Lung microvascular endothelial cell (primary cell): Measurements from ENCODE around the gene SESN3. TPM values are rescaled to one million over a fixed set of nuclear protein-coding genes. Genes with fewer than 3 reads are reported as not detected.
"Not testable (repeated sequence)": the region's sequence is repeated elsewhere in the genome, so short reads cannot be mapped to it uniquely, and the experiment has no call there.

Source experiments
- DNase-seq, 2 donors: peaks; one replicate each; pipeline versions ENCODE4 v3.0.0 to v3.0.0-alpha.2; 2010; ENCODE audit warnings: low read depth in 2 of 2
- total RNA-seq: library from RNA; depleted of rRNA; stranded (reverse); fragments of >200 nt; gene quantifications from 2 replicates; pipeline ENCODE4 v1.2.1, GENCODE V29; 2014

The SESN3 gene
- total RNA-seq, 1 donor from 2014 or later = 51.2 TPM

DNA sequence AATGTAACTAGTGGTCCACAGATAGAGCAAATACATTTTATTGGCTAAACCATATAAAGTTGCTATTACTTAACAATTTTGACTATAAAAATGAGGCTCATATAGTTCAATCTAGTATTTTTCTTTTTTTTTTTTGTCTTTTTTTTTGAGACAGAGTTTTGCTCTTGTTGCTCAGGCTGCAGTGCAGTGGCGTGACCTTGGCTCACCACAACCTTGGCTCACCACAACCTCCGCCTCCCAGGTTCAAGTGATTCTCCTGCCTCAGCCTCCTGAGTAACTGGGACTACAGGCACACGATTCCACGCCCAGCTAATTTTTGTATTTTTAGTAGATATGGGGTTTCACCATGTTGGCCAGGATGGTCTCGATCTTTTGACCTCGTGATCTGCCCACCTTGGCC lies 3.9 kb downstream of the SESN3 start:
- not testable (repeated sequence) for DNase-seq

DNA sequence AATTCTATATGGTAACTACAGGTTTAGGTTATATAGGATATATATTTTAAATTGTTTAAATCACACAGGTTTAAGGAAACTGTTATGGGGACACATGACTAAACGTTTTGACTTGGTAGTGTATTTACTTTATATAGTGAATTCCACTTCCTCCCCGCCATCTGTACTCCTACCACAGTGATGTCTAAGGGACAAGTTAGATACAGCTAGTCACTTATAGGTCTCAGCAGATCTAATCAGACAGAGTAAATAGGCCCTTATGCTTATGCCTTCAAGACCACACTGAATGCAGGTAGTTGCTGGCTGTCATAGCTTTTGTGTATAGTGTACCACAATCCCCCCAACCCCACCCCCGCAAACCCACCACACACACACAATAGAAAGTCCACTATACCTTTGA lies 8.2 kb downstream of the SESN3 start:
- no peak for DNase-seq

DNA sequence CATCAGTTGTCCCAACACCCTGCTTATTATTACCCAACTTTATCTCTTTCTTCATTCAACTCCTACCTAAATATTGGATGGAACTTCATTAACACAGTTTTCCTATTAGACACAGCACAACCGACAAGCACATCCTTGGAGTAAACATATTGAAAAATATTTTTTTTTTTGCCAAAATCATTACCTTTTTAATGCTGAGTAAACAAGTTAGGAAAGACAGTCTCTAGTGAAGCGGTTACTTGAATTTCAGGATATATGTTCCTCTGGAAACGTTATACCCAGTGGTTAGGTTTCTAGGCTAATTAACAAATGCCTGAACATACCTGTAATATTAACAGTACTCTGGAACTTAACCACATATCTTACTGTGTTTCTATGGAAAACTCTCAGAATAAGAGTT lies 11.4 kb downstream of the SESN3 start:
- no peak for DNase-seq

DNA sequence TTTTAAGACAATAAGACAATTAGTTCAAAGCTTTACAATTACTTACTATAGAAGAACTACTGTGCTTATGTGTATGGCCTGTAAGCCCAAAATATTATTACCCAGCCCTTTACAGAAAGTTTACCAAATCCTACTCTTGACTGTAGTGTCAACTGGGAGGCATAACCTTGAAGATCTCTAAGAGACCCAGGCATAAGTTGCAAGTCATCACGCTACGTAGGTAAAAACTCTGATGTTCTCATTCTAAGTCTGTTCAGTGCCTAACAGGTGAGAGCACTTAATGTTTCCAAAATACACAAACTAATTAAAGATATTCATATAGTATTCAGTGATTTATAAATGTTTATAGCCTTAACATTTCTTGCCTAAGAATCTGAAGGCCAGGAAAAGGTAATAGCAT lies 12.9 kb downstream of the SESN3 start:
- no peak for DNase-seq

DNA sequence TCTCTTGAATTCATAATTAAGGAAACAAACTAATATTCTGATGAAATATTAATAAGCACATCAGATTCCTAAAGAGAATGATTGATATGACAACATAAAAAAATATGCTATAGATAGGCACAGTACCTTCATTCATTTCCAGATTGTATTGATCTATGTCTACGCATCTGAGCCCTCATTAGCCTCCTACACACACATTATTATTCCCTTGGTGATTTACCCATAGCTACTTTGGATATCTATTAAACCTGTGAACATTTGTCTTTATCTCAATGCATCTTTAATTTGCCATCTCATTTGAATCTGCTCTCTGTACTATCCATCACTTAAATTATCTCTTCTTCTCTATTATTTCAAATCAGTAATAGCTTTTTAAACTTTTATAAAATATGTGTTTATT lies 18.4 kb downstream of the SESN3 start:
- DNase-seq = no peak

DNA sequence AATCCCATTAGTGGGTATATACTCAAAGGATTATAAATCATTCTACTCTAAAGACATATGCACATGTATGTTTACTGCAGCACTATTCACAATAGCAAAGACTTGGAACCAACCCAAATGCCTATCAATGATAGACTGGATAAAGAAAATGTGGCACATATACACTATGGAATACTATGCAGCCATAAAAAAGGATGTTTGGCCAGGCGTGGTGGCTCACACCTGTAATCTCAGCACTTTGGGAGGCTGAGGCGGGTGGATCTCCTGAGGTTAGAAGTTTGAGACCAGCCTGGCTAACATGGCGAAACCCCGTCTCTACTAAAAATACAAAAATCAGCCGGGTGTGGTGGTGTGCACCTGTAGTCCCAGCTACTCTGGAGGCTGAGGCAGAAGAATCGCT lies 21.5 kb downstream of the SESN3 start:
- DNase-seq = not testable (repeated sequence)

DNA sequence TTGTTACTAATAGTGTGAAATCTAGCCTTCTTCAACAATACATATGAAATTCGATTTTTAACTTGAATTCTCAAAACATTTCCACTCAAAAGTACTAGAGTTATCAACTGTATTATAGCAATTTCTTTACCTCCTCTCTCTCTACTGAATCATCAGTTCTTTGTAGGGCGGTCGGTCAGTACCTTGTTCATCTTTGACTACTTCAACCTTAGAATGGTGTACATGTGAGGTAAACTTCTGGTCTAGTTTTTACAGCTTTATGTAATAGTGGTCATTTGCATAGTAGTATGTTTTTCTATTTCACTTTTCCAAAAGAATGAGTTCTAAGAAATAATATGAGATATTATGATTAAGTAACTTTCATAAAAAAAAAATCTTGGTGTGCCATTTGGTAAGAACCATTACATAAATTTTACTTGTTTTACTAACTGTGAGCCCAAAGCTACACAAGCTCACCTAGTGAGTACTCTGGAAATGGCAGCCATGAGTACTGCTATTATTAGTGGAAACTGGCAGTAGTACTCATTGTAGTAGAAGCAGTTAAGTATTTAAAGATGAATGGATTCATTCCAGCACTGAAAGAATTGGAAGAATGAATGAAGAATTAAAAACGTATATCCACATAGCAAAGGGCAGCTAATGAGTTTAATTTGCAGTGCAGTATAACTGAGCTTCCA lies 30.1 kb downstream of the SESN3 start:
- DNase-seq = no peak

DNA sequence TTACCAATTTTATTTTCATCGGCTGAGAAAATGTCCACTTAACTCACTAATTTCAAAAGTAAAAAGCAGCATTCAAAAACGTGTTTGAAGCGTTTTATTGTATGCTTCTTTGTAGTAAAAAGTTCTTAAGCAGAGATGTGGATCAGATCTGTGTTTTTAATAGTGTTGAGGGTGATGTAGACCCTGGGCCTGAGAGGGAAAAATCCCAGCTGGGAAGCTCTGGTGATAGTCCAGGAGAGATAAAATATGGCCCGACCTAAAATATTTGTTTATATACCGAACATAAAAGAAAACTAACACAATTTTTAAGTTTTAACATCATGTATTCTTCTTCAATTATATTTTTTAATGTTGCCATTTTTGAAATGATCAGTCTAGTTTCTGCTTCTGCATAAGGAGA lies 35.2 kb downstream of the SESN3 start:
- no peak for DNase-seq

DNA sequence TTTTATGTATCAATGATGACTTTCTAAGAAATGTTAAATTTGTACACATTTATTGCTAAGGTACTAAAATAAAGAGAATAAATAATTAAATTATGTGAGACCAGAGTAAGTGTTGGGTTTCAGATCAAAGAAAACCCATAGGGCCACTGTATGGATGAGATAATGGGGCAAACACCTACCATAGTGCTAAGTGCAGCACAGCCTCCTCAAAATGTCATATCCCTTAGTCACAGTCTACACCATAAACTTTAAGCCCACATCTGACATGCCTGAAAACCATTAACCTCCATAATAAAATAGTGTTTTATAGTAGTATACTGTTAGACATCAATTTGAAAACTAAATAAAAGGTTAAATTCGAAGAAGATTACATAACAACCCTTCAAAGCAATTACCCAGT lies 37.5 kb downstream of the SESN3 start:
- no peak for DNase-seq

DNA sequence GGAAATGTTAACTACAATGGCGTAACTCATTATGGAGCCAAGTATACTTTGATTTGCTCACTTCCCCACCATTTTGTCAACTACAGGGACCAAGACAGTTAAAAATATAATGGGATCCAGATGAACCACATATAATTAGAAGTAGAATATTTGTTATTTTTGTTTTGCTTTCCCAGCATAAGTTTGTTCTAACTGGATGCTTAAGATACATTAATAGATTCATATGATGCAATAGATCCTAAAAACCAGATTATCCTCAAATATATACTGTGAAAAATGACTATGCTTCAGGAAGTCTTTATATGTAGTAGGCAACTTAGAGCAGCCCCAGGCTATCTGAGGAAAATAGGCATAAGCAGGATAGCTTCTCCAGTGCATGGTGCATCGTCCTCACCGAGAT lies 38.3 kb downstream of the SESN3 start:
- no peak for DNase-seq

DNA sequence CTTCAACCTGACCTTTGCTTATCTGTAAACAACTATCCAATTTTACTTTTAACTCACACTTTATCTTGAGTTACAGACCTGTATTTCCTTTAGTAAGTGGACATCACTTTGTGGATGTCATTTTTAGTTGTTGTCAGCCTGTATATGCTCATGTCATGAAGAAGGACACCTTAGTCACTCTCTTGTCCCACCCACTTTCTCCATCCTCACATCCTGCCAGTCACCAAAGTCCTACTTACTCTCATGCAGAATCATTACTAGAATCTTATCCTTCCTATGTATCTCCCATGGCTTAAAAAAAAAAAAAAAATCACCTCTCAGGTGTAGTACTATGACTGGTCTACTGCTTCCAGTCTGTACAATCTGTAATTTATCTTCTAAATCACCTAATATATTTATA lies 43.3 kb downstream of the SESN3 start:
- no peak for DNase-seq

DNA sequence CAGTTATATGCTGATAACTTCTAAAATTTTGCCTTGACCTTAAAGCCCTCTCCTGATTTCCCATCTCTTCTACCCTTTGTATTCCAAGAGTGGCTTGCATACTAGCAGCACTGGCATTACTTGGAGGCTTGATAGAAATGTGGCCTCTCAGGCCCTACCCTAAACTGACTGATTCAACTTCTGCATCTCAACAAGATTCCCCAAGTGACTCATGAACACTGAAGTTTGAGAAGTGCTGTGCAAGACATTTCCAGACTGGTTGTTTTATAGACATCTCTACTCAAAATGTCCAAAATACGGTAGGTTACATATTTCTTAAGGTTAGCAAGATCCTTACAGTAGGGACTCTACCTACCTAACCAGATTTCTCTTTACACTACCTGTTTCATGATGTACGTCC lies 48.6 kb downstream of the SESN3 start:
- no peak for DNase-seq

DNA sequence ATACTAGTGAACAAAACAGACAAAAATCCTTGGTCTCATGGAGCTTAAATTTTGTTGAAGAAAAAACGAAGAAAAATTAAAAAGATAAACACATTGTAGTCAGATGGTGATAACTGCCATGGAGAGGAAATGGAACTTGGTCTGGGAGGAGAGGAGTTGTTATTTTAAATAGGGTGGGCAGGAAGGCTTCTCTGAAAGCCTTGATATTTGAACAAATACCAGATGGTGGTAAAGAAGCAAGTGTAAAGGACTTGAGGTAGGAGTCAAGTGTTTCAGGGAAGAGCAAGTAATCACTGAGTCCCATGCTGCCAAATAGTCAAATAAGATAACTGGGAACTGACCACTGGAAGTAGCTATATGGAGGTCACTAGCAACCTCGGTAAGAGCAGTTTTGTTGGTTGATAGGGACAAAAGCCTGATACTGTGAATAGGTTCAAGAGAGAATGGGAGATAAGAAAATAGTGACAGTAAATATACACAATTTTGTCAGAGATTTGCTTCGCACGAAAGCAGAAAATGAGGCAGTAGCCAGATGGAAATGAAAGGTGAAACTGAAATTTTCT lies 55.1 kb downstream of the SESN3 start:
- DNase-seq = no peak

DNA sequence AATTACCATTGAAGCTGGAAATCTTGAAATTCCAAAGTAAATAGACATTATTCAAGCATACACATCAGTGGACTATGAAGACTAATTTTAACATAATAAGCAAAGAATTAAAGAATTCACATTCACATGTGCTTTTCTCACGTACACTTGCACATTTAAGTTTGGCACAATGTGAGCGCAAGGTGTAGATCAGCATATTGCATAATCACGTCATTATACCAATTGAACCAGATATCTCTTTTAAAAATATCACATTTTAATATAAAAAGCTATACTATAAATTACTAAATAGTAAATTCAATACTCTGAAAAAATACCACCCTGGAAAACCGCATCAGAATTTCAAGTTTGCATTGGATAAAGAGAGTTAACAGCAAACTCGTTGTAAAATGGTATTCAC lies 60.7 kb downstream of the SESN3 start:
- no peak for DNase-seq

DNA sequence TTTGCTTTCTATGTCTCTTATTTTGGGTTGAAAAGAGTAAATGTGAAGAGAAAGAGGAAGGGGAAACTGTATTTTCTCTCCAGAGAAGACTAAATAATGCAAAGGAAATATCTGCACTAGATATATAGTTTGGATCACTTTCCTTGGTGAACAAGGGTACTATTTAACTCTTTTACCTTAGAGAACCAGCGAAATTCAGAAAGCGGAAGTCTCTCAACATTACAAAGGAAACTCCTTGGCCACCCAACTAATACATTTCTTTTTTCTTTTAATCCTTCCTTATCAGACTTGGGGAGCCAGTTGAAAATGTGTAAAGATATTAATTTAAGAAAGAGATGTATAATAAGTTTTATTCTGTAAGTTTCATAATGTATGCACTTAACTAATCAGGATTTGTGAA lies 64.2 kb downstream of the SESN3 start:
- DNase-seq = no peak

DNA sequence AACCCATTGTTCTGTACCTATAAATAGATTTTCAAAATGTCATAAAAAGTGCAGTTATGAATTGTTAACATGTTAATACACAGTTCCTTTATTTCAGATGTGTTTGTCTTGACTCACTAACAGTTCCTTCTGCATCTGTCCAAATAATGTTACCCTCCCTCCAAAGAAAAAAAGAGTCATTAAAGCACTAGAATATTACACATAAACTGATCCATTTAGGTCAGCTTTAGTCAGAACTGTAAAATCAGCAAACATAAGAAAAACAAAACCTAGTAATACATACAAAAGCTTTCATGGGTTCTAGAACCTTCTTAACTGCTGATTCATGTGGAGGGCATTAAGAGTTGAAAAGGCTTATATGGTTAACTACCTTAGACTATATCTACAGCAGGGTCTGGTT lies 65.4 kb downstream of the SESN3 start:
- no peak for DNase-seq

DNA sequence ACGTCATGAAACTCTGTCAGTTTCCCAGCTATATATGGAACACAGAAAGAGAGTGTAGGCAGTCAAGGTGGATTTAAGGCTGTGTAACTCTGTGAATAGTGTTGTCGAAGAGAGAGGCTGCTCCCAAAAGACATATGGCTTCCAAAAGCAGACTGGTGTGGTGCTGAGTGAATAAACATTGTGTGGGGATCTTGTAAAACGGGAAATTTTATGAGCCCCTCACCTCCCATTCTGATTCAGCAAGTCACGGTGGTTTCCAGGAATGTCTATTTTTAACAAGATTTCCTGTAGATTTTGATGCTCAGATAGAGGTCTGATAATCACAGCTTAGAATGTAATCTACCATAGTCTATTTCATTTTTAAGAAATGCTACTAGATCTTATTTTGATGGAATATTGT lies 67.9 kb downstream of the SESN3 start:
- DNase-seq = no peak

DNA sequence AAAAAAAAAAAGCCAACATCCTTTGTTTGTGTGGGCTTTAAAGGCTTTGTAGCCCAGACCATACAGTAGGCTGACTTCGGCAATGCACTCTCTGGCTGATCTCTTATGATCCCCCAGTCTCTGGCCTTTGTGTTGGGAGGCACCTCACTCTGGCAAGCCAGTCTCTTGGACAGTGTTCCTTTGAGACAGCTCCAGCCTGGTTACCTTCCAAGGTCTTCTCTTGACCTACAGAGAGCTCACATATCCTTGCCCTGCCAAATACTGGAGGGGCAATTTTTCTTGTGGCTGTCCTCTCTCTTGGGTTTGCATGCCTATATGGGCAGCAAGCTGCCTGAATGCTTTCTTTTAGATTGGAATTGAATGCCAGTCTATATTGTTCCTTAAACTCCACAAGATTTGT lies 69.8 kb downstream of the SESN3 start:
- no peak for DNase-seq

DNA sequence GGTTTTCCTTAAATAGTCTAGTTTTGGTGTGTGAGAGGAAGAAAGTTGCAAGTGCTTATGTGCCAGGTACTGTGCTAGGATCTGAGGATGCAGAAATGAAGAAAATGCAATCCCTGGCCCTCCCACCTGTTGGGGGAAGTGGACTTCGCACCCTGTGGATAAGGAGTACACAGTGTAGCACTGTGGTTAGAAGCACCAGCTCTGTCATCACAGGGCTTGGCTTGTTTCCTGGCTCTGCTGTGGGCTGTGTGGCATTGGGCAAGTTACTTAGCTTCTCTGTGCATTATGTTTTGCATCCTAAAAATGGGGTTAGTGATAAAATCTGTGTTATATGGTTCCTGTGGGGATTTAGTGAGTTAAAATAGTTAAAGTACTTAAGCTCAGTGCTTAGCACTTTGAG lies 73.2 kb downstream of the SESN3 start:
- DNase-seq = no peak

DNA sequence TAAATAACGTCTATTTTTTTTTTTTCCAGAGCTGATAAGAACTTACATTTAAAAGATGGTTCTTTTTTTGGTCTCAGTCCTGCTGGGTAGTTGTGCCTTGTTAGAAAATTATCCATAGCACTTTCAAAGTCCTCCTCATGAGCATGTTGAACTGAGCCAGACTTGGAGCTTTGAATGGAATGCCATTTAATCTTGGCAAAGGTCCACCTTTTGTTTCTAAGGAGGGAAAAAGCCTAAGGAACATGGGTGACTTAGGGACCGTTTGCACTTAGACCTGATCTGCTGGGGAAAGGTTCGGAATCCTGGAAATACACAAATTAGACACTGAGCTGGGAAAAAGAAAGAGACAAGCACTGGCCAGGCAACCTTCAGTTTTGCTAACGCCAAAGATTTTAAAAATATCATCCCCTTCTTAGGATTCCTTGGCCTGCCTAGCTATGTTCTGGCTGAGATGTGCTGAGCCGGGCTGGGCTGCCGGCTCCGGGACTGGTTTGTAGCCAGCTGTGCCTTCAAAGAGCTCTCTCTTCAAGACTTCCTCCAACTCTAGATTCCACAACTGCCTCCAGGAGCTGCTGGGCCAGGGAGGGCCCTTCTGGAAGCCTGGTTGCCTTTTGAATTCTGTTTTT lies 74.0 kb downstream of the SESN3 start:
- DNase-seq = no peak

DNA sequence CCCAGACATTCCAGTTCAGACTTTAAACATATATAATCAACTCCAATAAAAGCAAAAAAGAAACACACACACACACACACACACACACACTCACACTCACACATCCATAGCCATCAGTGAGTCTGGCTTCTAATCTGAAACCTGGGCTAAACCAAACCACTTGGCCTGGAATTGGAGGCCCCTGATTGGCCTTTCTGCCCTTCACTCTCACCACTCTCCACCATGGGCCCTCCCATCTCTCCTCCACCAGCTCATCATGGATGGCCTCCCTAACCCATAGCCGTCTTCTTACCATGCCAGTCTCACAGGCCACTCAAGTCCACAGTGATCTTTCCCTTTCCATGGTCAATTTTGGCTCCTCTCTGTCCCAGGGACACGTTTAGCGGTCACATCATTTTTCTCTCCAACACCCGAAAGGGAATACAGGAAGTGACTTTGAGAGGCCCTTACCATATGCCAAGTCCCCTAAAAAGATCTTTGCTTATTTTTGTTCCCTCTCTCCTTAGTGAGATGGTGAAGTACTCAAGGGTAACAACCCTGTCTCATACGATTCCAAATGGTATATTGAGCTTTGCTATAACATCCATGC lies 74.8 kb downstream of the SESN3 start:
- DNase-seq = no peak

DNA sequence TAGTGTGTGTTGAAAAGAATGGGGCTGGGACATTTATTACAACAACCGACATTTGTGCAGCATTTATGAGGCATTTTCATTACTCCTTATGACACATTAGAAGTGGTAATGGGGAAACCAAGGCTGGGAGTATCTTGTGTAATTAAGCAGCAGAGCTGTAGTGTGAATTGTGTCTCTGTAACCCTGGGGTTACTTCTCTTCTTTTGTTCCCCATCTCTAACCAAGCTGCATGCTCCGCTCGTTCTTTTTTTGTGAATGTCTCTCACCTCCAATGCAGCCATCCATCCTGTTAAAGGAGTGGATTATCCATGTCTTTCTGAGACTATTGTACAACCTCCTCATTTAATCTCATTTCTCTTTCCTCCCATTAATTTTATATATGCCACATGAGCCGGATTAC lies 75.6 kb downstream of the SESN3 start:
- DNase-seq = no peak

DNA sequence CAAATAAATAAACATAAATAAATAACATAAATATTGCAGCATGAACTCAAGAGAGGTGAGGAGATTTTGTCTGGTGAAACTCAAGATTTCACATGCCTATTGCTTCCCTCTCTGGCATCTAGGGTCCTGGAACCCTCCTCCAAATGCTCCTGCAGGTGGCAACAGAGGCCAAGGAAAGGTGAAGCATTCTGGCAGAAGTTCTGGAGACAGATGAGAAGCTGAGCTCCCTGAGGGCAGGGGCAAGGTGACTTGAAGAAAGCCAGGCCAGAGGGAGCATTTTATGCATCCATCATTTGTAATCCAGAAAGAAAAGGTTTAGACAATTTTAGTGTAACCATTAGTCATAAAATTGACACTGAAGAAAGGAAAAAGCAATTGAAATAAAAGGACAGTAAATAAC lies 76.5 kb downstream of the SESN3 start:
- peak; percentile 40 to 47 for DNase-seq
